GM21528 (cell line): ENCODE data around the gene ABCC1.

Experiments used
- ATAC-seq: cut with Tn5 transposase; IDR thresholded peaks from one replicate; pipeline ENCODE4 v1.9.1; 2021; ENCODE audit warnings: mild to moderate bottlenecking, moderate library complexity; ENCODE audit not compliant: unreplicated experiment, low FRiP score

The ABCC1 gene

DNA sequence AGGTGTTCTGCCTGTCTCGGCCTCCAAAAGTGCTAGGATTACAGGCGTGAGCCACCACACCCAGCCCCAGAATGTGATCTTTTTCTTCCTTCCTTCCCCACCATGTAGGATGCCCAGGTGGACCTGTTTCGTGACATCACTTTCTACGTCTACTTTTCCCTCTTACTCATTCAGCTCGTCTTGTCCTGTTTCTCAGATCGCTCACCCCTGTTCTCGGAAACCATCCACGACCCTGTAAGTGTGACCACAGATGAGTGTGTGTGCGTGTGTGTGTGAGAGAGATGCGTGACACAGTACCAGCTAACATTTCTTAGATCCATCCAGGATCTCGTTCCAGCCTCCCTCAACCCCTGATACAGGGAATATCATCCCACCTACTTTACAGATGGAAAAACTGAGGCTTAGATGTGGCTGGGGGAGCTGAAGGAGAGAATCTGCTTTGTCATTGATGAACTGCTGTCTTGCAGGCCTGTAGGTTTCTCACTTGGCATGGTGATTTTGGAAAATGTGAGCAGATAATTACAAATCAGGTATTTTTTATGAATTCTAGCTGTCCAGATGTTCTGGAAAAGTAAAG is 67.1 kb downstream of the ABCC1 start:
- no peak for ATAC-seq

DNA sequence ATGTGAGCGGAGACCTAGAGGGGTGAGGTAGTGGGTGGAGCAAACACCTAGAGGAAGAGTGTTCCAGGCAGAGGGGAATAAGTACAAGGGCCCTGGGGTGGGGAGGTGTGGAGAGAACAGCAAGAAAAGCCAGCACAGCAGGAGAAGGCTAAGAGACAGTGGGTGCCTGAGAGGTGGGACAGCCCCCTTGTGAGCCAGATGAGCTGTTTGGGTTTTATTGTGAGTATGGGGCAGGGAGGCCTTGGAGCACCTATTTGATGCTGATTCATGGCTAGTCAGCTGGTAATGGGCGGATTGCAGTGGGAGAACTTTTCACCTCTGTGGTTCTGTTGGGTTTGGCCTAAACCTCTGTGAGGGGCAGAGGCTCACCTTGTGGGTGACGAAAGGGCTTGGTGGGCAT is 68.4 kb downstream of the ABCC1 start:
- no peak for ATAC-seq

DNA sequence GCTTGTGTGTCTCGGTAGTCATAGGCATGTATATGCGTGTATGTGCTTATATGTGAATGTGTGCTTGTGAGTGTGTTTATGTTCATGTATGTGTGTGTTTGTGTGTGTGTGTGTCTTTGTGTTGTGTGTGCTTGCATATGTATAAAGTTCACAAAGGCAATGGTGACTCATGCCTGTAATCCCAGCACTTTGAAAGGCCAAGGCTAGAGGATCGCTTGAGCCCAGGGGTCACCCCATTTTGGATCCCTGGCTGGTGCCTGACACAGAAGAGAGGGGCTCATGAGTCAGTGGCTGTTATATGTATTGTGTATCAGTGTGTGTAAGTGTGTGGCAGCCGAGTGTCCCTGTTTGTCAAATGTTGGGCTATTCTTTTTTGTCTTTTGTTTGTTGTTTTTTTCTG is 69.3 kb downstream of the ABCC1 start:
- no peak for ATAC-seq

DNA sequence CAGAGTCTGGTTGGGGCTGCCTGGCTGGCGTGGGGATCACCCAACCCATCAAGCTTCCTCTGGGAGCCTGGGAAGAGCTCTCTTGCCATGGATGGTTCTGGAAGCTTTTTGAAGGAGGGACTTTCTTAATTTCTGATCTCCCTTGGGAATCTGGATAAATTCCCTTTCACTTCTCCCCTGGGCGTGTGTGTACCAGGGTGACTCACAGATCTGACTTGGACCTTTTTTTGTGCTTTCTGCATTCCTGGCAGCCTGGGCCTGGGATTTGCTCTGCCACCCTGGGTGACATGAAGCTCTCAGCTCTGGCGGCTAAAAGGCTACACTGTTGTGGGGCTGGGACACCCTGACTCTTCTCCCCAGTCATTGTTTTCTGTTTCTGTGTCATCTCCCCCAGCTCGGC is 70.1 kb downstream of the ABCC1 start:
- ATAC-seq, result no peak

DNA sequence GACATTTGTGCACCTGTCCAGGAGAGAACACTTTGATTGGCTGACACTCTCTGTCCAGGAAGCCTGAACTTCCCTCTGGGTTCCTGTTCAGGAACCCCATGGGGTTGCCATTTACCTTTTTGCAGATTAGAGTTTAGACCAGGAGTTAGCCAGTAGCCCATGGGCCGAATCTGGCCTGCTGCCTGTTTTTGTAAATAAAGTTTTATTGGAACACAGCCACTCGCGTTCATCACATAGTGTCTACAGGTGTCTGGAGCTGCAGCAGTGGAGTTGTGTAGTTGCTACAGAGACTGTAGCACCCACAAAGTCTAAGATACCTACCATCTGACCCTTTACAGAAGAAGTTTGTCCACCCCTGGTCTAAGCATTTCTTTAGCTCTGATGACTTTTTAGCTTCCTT is 70.9 kb downstream of the ABCC1 start:
- no peak for ATAC-seq

DNA sequence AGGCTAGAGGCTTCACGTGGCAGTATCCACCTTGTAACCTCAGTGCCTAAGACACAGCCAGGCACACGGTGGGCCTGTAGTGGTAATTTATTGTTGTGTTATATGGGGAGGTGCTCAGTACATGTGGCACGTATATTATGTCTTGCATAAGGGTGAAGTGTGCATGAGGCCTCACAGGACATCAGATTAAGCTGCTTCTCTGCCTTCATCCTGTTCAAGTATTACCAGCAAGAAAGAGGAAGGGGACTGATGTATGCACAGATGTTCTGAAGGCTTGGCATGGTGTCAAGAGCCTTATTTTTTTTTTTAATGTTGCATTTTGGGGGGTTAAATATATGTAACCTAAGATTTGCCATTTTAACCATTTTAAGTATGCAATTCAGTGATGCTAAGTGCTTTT is 71.6 kb downstream of the ABCC1 start:
- no peak for ATAC-seq

DNA sequence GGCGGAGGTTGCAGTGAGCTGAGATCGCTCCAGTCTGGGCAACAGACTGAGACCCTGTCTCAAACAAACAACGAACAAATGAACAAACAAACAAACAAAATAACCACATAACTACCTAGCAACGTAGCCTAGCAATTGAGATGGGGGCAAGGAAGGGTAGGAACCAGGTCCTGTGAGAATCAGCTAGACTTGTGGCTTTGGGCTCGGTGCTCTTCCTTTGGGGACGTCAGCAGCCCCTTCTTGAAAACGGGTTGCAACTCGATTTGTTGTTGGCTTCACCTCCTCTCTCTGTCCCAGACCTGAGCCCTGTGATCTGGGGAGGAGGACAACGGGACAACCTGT is 72.2 kb downstream of the ABCC1 start:
- ATAC-seq, result no peak

DNA sequence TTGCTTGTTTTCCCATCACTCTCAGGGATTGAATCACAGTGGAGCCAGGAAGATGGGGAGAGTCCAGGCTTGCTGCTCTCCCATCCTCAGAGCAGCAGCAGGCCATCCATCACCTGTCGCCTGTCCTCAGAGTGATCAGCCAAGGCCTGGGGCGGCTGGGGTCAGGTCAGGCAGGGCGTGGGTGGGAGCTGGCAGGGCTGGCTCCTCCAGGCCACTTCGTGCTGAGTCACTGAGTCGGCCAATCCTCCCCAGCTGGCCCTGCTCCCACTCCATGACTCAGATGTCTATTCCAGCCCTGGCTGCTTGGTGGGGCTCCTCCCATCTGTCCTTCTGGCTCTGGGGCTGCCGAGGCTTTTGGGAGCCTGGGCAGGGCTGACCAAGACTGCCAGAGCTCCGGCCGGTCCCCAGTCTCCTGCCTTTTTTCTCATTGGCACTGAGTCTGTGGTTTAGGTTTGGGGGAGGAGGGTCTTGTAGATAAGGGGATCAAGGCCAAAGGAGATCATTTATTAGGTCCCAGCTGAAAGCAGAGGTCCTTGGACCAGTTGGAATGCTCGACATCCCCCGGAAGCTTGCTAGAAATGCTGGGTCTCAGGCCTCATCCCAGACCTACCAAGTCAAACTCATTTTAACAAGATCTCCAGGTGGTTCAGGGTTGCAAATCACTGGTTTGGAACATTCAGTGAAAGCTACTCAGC is 72.7 kb downstream of the ABCC1 start:
- no peak for ATAC-seq

DNA sequence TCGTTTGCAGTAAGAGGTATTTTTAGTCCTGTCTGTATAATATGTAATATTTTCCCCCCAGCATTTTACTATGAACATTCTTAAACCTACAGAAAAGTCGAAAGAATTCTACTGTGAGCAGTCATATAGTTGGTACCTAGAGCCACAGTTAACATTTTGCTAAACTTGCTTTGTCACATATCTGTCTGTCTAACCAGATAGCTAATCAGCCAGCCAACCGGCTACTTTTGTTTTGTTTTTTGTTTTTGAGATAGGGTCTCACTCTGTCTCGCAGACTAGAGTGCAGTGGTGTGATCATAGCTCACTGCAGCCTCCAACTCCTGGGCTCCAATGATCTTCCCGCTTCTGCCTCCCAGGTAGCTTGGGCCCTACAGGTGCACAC is 73.3 kb downstream of the ABCC1 start:
- no peak for ATAC-seq

DNA sequence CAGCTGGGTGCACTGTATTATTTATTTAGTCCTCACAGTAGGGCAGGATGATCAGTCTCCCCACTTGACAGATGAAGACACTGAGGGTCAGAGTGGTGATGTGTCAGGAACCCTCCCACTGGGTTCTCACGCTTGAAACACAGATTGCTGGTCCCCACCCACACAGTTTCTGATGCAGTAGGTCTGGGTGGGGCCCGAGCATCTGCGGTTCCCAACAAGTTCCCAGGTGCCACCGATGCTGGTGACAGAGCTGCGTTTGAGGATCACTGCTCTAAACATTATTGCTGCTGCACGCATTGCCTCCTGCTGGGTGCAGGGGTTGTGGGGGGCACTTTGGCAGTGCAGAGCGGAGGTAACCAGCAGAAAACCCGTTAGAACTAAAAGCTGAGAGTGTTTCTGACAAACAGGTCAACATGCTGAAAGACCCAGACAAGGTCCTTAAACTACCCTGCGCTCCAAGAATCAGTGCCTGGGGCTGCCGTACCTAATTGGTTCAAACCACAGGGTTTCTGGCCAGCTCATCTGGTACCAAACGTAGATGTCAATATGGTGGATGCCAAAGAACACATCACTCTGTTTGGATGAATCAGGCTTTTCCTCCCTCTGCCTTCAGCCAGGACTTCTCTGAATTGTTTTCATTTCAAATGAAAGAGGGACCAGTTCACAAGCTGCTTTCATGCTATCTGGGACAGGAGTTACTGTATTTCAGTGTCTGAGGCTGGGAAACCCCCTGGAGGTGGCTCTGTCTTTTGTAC is 76.0 kb downstream of the ABCC1 start:
- no peak for ATAC-seq

DNA sequence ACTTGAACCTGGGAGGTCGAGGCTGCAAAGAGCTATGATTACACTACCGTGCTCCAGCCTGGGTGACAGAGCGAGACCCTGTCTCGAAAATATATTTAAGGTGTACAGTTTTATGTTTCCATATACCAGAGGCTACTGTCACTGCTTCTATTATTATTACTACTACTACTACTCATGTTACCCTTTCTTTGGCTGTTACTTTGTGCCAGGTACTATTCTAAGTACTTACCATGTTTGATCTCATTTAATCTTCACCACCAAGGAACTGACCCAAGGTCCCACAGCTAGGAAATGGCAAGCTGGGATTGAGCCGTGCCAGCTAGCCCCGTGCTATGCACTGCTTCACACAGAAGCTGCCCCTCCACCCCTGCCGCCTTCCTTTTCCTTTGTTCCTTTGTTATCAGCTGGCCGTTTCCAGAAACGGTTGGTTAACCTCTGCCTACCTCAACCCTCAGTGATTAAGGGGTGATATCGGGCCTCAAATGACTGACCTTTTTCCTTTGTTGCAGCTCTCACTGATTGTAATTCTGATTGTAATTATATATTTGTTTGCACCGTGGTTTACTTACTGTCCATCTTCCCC is 78.4 kb downstream of the ABCC1 start:
- ATAC-seq, result no peak

DNA sequence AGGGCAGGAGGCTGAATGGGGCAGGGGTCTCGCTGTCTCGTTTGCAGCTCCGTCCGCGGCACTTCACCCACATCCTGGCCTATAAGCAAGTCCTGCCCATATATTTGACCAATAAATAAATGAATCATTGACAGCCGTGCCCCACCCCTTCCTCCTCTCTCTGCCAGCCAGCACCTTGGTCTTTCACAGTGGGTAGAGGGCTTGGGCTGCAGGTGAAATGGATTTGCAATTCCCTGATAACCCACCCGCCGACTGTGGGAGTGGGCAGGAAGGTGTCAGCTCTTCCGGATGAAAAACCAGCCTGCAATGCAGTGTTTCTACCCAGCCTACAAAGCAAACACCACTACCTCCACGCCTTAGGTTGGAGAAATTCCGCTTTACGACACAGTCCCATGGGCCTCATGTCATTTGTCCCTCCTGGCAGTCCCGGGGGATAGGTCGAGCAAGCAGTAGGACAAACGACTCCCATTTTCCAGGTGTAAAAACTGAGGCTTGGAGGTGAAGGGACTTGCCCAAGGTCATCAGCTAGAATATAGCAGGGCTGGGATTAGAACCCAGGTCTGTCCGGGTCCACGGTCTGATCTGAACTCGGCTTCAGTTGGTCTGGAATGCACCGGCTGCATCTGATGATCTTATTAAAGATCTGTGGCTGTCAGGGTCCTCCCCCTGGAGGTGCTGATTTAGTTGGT is 79.0 kb downstream of the ABCC1 start:
- no peak for ATAC-seq

DNA sequence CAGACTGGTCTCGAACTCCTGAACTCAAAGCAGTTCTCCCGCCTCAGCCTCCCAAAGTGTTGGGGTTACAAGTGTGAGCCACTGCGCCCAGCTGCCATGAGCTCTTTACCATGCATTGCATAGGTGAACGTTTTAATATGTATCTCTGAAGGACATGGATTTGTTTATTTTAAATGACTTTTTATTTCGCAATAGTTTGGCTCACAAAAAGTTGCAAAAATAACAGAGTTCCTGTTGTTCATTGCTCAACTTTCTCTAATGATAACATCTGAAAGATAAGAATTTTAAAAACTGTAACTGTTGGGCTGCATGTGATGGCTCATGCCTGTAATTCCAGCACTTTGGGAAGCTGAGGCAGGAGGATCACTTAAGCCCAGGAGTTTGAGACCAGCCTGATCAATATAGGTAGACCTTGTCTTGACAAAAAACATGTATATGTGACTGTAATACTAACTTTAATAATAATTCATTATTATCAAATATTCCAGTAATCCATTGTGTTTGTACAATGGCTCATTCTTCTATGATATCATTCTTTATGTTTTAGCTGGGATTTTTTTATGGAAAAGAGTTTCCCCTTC is 80.1 kb downstream of the ABCC1 start:
- no peak for ATAC-seq

DNA sequence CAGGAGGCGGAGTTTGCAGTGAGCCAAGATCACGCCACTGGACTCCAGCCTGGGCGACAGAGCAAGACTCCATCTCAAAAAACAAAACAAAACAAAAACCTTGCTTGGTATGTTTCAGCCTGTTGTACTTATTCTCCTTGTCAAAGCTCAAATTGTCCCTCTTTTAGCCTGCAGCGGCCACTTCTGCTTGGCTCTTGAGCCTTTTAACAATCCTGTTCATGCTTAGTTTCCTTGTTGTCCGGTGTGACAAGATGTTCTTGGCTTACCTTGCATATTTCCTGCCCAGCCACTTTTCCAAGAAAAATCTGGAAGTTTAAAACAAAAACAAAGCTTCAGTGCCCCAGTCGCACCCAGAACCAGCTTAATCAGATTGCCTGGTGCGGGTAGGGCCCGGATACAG is 81.0 kb downstream of the ABCC1 start:
- no peak for ATAC-seq

DNA sequence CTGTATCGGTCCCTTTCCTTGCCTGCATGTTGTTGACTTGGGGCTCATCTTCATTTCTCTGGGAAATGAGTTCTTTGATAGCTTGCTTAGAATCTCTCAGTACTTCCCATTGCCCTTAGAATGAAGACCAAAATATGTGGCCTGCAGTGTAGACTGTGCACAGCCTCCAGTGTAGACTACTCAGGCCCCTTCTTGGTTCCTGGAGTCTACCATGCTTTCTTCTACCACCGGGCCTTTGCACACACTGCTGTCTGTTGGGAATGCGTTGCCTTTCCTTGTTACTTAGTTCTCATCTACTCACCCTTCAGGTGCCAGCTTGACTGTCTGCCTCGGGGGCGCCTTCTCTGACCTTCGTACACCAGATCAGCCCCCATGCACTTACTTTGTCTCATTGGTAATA is 82.0 kb downstream of the ABCC1 start:
- ATAC-seq, result no peak

DNA sequence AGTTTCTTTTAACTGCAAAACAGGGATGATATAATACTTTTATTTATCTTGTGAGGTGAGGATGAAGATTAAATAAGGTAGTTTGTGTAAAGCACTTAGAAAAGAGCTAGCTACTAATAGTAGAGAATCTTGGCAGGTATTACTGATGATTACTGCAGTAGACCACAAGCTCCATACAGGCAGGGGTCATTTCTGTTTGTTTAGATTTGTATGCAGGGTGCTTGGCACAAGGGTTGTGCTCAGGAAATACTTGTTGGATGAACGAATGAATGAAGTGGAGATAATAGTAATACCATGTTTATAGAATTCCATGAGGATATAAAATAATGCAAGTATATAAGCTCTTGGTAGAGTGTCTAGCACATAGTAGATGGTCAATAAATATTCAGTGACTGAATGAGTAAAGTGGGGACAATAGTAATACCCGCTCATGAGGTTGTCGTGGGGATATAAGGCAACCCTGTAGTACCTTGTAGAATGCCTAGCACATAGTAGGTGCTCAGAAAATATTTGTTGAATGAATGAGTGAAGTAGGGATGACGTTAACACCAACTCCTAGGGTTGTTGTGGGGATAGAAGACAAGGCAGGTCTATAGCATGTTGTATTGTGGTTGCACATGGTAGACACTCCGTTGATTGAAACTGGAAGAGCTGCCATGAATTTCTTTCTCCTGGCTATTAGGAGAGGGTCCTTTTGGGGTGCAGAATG is 83.0 kb downstream of the ABCC1 start:
- ATAC-seq, result no peak

DNA sequence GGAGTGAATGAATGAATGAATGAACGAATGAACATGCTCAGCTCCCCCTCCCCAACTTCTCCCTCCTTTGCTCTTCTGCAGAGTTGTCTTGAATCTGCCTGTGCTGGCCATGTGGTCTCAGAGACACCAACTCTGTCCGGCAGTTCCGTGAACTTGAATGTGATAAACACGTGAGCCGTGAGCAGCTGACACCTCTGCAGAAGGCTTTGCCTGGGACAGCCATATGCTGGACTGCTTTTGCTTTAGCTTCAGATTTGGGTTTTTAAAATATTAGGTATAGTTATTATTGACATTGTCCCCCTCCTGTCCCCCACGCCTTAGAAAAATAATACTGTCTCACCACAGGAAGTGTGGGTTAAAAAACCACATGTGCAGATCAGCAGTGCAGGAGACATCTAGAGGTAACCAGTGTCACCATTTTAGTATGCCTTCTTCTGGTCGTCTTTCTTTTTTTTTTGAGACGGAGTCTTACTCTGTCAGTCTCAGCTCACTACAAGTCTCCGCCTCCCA is 83.8 kb downstream of the ABCC1 start:
- ATAC-seq, result no peak

DNA sequence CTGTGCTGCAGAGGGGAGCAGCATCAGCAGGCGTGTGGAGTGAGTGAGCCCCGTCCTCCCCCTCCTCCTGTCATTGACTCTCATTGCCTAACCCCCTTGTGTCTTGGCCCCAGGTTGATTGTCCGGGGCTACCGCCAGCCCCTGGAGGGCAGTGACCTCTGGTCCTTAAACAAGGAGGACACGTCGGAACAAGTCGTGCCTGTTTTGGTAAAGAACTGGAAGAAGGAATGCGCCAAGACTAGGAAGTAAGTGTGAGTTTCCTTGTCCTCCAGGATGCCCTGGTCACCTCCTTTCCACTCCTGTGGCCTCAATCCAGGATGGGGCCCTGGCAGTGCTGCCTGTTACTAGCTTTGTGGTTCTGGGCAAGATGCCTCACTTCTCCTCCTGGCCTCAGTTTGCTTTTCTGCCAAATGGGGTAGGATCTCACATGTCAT is 87.0 kb downstream of the ABCC1 start:
- no peak for ATAC-seq

DNA sequence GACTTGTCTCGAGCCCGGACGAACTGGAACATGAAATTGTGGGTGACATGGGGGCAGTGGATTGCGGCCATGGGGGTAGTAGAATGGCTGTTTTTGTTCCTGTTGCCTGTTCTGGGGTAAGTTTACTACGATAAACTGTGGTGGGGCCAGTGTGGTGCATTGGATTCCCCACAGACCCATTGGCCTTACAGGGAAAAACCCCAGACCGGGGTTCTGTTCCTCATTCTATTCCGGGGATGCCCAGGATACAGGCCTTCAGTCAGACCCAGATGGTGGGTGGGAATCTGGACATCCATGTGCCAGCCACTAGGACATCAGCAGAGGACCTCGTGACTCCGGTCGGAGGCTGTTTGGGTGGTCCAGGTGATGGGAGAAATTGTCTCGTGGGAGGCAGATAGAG is 88.1 kb downstream of the ABCC1 start:
- no peak for ATAC-seq

DNA sequence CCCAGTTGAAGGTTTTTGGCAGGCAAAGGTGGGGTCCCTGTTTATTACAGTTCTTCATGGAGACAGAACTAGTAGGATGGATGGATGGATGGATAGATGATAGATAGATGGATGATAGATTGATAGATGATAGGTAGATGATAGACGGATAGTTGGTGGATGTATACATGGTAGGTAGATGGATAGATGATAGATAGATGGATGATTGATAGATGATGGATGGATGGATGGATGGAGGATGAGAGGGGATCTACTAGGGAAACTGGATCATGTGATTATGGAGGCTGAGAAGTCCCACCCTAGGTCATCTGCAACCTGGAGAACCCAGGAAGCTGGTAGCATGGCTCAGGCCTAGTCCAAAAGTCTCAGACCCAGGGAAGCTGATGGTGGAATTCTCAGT is 88.6 kb downstream of the ABCC1 start:
- ATAC-seq, result no peak
